Hepatocyte (in vitro differentiated cells): ENCODE results near the gene TNIP3. TPM values are rescaled to one million over a fixed set of nuclear protein-coding genes. Genes with fewer than 3 reads are reported as not detected.

Experiments used
- DNase-seq: peaks from one replicate; pipeline ENCODE4 v3.0.0-alpha.2; 2016; ENCODE audit warnings: low spot score
- H2AFZ ChIP-seq: fragments of 200-600 bp; sonication (generic); 2 replicates; pipeline ENCODE4 v1.6.0; 2016; ENCODE audit warnings: antibody characterized with exemption, mild to moderate bottlenecking
- H3K27ac ChIP-seq: fragments of 200-600 bp; sonication (generic); 2 replicates; pipeline ENCODE4 v1.5.1; 2016; ENCODE audit warnings: mild to moderate bottlenecking
- H3K27me3 ChIP-seq: fragments of 200-600 bp; sonication (generic); 2 replicates; pipeline ENCODE4 v1.6.1; 2016
- H3K36me3 ChIP-seq: fragments of 200-600 bp; sonication (generic); replicated peaks from 2 replicates; pipeline ENCODE4 v1.5.1; 2016; ENCODE audit warnings: low read depth; ENCODE audit not compliant: insufficient read depth
- H3K4me1 ChIP-seq: fragments of 200-600 bp; sonication (generic); 2 replicates; pipeline ENCODE4 v1.5.1; 2016; ENCODE audit warnings: mild to moderate bottlenecking, moderate library complexity; ENCODE audit not compliant: insufficient read depth
- H3K4me2 ChIP-seq: fragments of 200-600 bp; sonication (generic); 2 replicates; pipeline ENCODE4 v1.6.0; 2016
- H3K4me3 ChIP-seq: fragments of 200-600 bp; sonication (generic); 2 replicates; pipeline ENCODE4 v1.5.1; 2016; ENCODE audit warnings: mild to moderate bottlenecking
- H3K79me2 ChIP-seq: fragments of 200-600 bp; sonication (generic); 2 replicates; pipeline ENCODE4 v1.6.0; 2017; ENCODE audit warnings: mild to moderate bottlenecking
- H3K9me2 ChIP-seq: fragments of 200-600 bp; sonication (generic); replicated peaks from 2 replicates; pipeline ENCODE4 v1.6.0; 2017; ENCODE audit warnings: mild to moderate bottlenecking; ENCODE audit not compliant: insufficient read depth
- H3K9me3 ChIP-seq: fragments of 200-600 bp; sonication (generic); 2 replicates; pipeline ENCODE4 v1.5.1; 2016; ENCODE audit warnings: low read depth, mild to moderate bottlenecking
- H4K20me1 ChIP-seq: fragments of 200-600 bp; sonication (generic); 2 replicates; pipeline ENCODE4 v1.6.0; 2016; ENCODE audit warnings: mild to moderate bottlenecking; ENCODE audit not compliant: insufficient read depth, poor library complexity, severe bottlenecking
- EZH2 ChIP-seq: fragments of 200-600 bp; sonication (generic); IDR thresholded peaks from 2 replicates; pipeline ENCODE4 v1.6.1; 2016; ENCODE audit warnings: antibody characterized with exemption, mild to moderate bottlenecking, borderline replicate concordance
- EZH2phosphoT487 ChIP-seq: fragments of 200-600 bp; sonication (generic); IDR thresholded peaks from one replicate; pipeline ENCODE4 v1.6.1; 2018; ENCODE audit warnings: antibody characterized with exemption, mild to moderate bottlenecking, low read depth, moderate library complexity; ENCODE audit not compliant: unreplicated experiment, severe bottlenecking
- WGBS: methylation state at CpG from one replicate; pipeline ENCODE4 v1.1.6; 2016; ENCODE audit warnings: low lambda C conversion rate; ENCODE audit errors: missing lambda C conversion rate; 5-methylcytosine and 5-hydroxymethylcytosine counted together
- polyA plus RNA-seq: library from polyadenylated mRNA; unstranded; fragments of >200 nt; fragmentation: Nextera tagmentation; extraction: Ambion mirVana; gene quantifications from 2 replicates; pipeline ENCODE4 v1.2.1, GENCODE V29; 2016
- total RNA-seq: library from RNA; depleted of rRNA; stranded (reverse); fragments of >200 nt; gene quantifications from 2 replicates; pipeline ENCODE4 v1.2.3, GENCODE V29; 2014
- TF ChIP-seq, protein P1 (sequence below): fragments of 200-600 bp; sonication (generic); IDR thresholded peaks from 2 replicates; pipeline ENCODE4 v1.5.1; 2016; ENCODE audit warnings: antibody characterized with exemption, mild to moderate bottlenecking; ENCODE audit not compliant: poor library complexity

Gene TNIP3
- total and polyA plus RNA-seq, 2 experiments from 2014 or later, result 0.53 to 0.63 TPM

- Histone ChIP-seq H4K20me1 (no peaks in the 10 kb centered on the region), H3K36me3 (no peaks in the 10 kb centered on the region), H2AFZ (no peak overlapping the region), H3K79me2 (no peaks in the 10 kb centered on the region), H3K9me2 (no peaks in the 10 kb centered on the region), H3K4me3 (no peak overlapping the region), H3K4me2 (no peak overlapping the region), H3K9me3 (no peaks in the 10 kb centered on the region), H3K27ac (no peak overlapping the region), H3K27me3 (no peaks in the 10 kb centered on the region), H3K4me1 (no peaks in the 10 kb centered on the region)
- TF ChIP-seq EZH2 (no peak), EZH2phosphoT487 (no peak)
- TF ChIP-seq, protein P1, sequence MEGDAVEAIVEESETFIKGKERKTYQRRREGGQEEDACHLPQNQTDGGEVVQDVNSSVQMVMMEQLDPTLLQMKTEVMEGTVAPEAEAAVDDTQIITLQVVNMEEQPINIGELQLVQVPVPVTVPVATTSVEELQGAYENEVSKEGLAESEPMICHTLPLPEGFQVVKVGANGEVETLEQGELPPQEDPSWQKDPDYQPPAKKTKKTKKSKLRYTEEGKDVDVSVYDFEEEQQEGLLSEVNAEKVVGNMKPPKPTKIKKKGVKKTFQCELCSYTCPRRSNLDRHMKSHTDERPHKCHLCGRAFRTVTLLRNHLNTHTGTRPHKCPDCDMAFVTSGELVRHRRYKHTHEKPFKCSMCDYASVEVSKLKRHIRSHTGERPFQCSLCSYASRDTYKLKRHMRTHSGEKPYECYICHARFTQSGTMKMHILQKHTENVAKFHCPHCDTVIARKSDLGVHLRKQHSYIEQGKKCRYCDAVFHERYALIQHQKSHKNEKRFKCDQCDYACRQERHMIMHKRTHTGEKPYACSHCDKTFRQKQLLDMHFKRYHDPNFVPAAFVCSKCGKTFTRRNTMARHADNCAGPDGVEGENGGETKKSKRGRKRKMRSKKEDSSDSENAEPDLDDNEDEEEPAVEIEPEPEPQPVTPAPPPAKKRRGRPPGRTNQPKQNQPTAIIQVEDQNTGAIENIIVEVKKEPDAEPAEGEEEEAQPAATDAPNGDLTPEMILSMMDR, result no peak
- DNase-seq, result no peak
- WGBS, result 94% methylated on average over 6 of the region's 6 CpGs
These were observed 4.5 kb upstream of the TNIP3 start for GRCh38 chr4:121168446-121169281.

DNA sequence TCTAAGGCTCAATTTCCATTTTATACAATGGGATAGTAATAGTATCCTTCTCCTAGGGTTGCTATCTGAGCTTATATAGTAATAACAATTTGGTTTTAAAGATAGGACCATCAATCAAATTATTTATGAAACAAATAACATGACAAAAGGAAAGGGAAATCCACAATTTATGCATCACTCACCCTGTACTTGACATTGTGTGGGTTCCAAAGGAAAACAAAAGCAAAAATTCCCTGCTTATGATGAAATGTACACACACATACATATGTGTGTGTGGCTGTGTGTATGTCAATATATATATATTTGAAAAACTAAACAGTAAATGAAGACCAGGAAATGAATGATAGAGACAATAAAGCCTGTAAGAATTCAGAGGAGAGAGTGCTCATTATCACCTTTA lies 2.9 kb upstream of the TNIP3 start:
- no peaks in the 10 kb centered on the region for H3K27me3 ChIP-seq
- no peaks in the 10 kb centered on the region for H4K20me1 ChIP-seq
- H2AFZ ChIP-seq, result no peak overlapping the region
- H3K4me3 ChIP-seq, result no peak overlapping the region
- H3K27ac ChIP-seq, result no peak overlapping the region
- no peaks in the 10 kb centered on the region for H3K4me1 ChIP-seq
- no peak for DNase-seq
- H3K9me3 ChIP-seq, result no peaks in the 10 kb centered on the region
- TF ChIP-seq, protein P1, result no peak
- no peak for TF ChIP-seq EZH2phosphoT487
- no peak for TF ChIP-seq EZH2
- H3K79me2 ChIP-seq, result no peaks in the 10 kb centered on the region
- H3K4me2 ChIP-seq, result no peak overlapping the region
- no peaks in the 10 kb centered on the region for H3K9me2 ChIP-seq
- H3K36me3 ChIP-seq, result no peaks in the 10 kb centered on the region

- H3K4me1 ChIP-seq, result no peaks in the 10 kb centered on the region
- H3K79me2 ChIP-seq, result no peaks in the 10 kb centered on the region
- no peak overlapping the region for H2AFZ ChIP-seq
- H4K20me1 ChIP-seq, result no peaks in the 10 kb centered on the region
- no peaks in the 10 kb centered on the region for H3K9me2 ChIP-seq
- no peaks in the 10 kb centered on the region for H3K36me3 ChIP-seq
- H3K27ac ChIP-seq, result no peak overlapping the region
- DNase-seq, result no peak
- no peak overlapping the region for H3K4me2 ChIP-seq
- H3K4me3 ChIP-seq, result no peak overlapping the region
- H3K27me3 ChIP-seq, result no peaks in the 10 kb centered on the region
- TF ChIP-seq EZH2phosphoT487 (no peak), EZH2 (no peak)
- TF ChIP-seq, protein P1, result no peak
- whole genome bisulfite sequencing, result 95% methylated on average over 4 of the region's 4 CpGs
- H3K9me3 ChIP-seq, result no peaks in the 10 kb centered on the region
These were observed 1.1 kb upstream of the TNIP3 start for GRCh38 chr4:121165206-121165605.
